ENCODE measurements around the gene PES1.
"Not testable (repeated sequence)": the region's sequence is repeated elsewhere in the genome, so short reads cannot be mapped to it uniquely, and the experiment has no call there.

The PES1 gene

GRCh38 chr22:30573594-30574094, 18.1 kb downstream of the PES1 start:
- no peak overlapping the region for H3K27ac ChIP-seq (ENCODE audit: low read depth, low read length)
- no peak overlapping the region for H3K9ac ChIP-seq (ENCODE audit: low read length)
- H3K9me3 ChIP-seq (ENCODE audit: low read length) = no peaks in the 10 kb centered on the region
- no peaks in the 10 kb centered on the region for H3K4me1 ChIP-seq (ENCODE audit: insufficient read depth, low read length)
- H3K36me3 ChIP-seq (ENCODE audit: insufficient read depth, low read length) = peaks cover 31% of the 10 kb centered on the region
- no peak overlapping the region for H3K4me3 ChIP-seq (ENCODE audit: low read depth in 1 of 2, low read length in 2 of 2)
- peaks cover 0 to 4% of the 10 kb centered on the region in 2 donors for H3K27me3 ChIP-seq (ENCODE audit: control insufficient read depth in 1 of 2, insufficient read depth in 2 of 2, low read length in 2 of 2)

- H3K36me3 ChIP-seq (ENCODE audit: insufficient read depth, low read length) = peaks cover 24% of the 10 kb centered on the region
- H3K9ac ChIP-seq (ENCODE audit: low read length) = no peak overlapping the region
- no peaks in the 10 kb centered on the region for H3K4me1 ChIP-seq (ENCODE audit: insufficient read depth, low read length)
- H3K27me3 ChIP-seq (ENCODE audit: control insufficient read depth in 1 of 2, insufficient read depth in 2 of 2, low read length in 2 of 2) = peaks cover 0 to 4% of the 10 kb centered on the region in 2 donors
- no peaks in the 10 kb centered on the region for H3K9me3 ChIP-seq (ENCODE audit: low read length)
- no peak overlapping the region for H3K27ac ChIP-seq (ENCODE audit: low read depth, low read length)
- no peak overlapping the region for H3K4me3 ChIP-seq (ENCODE audit: low read depth in 1 of 2, low read length in 2 of 2)
These were observed 18.7 kb downstream of the PES1 start for GRCh38 chr22:30572840-30573593.

GRCh38 chr22:30572210-30572609, 19.5 kb downstream of the PES1 start:
- Histone ChIP-seq H3K9me3 (ENCODE audit: low read length) (no peaks in the 10 kb centered on the region), H3K4me3 (ENCODE audit: low read depth in 1 of 2, low read length in 2 of 2) (no peak overlapping the region), H3K4me1 (ENCODE audit: insufficient read depth, low read length) (no peaks in the 10 kb centered on the region), H3K27me3 (ENCODE audit: control insufficient read depth in 1 of 2, insufficient read depth in 2 of 2, low read length in 2 of 2) (peaks cover 0 to 4% of the 10 kb centered on the region in 2 donors), H3K36me3 (ENCODE audit: insufficient read depth, low read length) (peaks cover 16% of the 10 kb centered on the region), H3K27ac (ENCODE audit: low read depth, low read length) (no peak overlapping the region), H3K9ac (ENCODE audit: low read length) (no peak overlapping the region)

GRCh38 chr22:30569674-30570202, 22.0 kb downstream of the PES1 start:
- no peak overlapping the region for H3K9ac ChIP-seq (ENCODE audit: low read length)
- no peaks in the 10 kb centered on the region for H3K9me3 ChIP-seq (ENCODE audit: low read length)
- H3K36me3 ChIP-seq (ENCODE audit: insufficient read depth, low read length) = no peaks in the 10 kb centered on the region
- H3K4me3 ChIP-seq (ENCODE audit: low read depth in 1 of 2, low read length in 2 of 2) = no peak overlapping the region
- H3K4me1 ChIP-seq (ENCODE audit: insufficient read depth, low read length) = no peaks in the 10 kb centered on the region
- H3K27ac ChIP-seq (ENCODE audit: low read depth, low read length) = no peak overlapping the region
- peaks cover 0 to 4% of the 10 kb centered on the region in 2 donors for H3K27me3 ChIP-seq (ENCODE audit: control insufficient read depth in 1 of 2, insufficient read depth in 2 of 2, low read length in 2 of 2)

- Histone ChIP-seq H3K36me3 (ENCODE audit: insufficient read depth, low read length) (no peaks in the 10 kb centered on the region), H3K9ac (ENCODE audit: low read length) (no peak overlapping the region), H3K4me3 (ENCODE audit: low read depth in 1 of 2, low read length in 2 of 2) (no peak overlapping the region)
These were observed 23.4 kb downstream of the PES1 start for GRCh38 chr22:30568137-30568805.

GRCh38 chr22:30567277-30567676, 24.4 kb downstream of the PES1 start:
- not testable (repeated sequence) for H3K4me1 ChIP-seq (ENCODE audit: insufficient read depth, low read length); H3K27ac ChIP-seq (ENCODE audit: low read depth, low read length); H3K9ac ChIP-seq (ENCODE audit: low read length); H3K36me3 ChIP-seq (ENCODE audit: insufficient read depth, low read length); H3K9me3 ChIP-seq (ENCODE audit: low read length); H3K4me3 ChIP-seq (ENCODE audit: low read depth in 1 of 2, low read length in 2 of 2); H3K27me3 ChIP-seq (ENCODE audit: control insufficient read depth in 1 of 2, insufficient read depth in 2 of 2, low read length in 2 of 2)

More at GRCh38 chr22:30568137-30568805, 23.4 kb downstream of the PES1 start:
- no peak overlapping the region for H3K27ac ChIP-seq (ENCODE audit: low read depth, low read length)
- no peaks in the 10 kb centered on the region for H3K4me1 ChIP-seq (ENCODE audit: insufficient read depth, low read length)
- H3K9me3 ChIP-seq (ENCODE audit: low read length) = no peaks in the 10 kb centered on the region
- peaks cover 0 to 3% of the 10 kb centered on the region in 2 donors for H3K27me3 ChIP-seq (ENCODE audit: control insufficient read depth in 1 of 2, insufficient read depth in 2 of 2, low read length in 2 of 2)

- H3K9me3 ChIP-seq (ENCODE audit: low read length) = no peaks in the 10 kb centered on the region
- no peak overlapping the region for H3K27ac ChIP-seq (ENCODE audit: low read depth, low read length)
- H3K4me1 ChIP-seq (ENCODE audit: insufficient read depth, low read length) = no peaks in the 10 kb centered on the region
- no peak overlapping the region for H3K4me3 ChIP-seq (ENCODE audit: low read depth in 1 of 2, low read length in 2 of 2)
- H3K9ac ChIP-seq (ENCODE audit: low read length) = no peak overlapping the region
- H3K27me3 ChIP-seq (ENCODE audit: control insufficient read depth in 1 of 2, insufficient read depth in 2 of 2, low read length in 2 of 2) = peaks cover 0 to 8% of the 10 kb centered on the region in 2 donors
- H3K36me3 ChIP-seq (ENCODE audit: insufficient read depth, low read length) = no peaks in the 10 kb centered on the region
These were observed 25.6 kb downstream of the PES1 start for GRCh38 chr22:30566125-30566524.

GRCh38 chr22:30565341-30565740, 26.4 kb downstream of the PES1 start:
- Histone ChIP-seq H3K36me3 (ENCODE audit: insufficient read depth, low read length) (no peaks in the 10 kb centered on the region), H3K4me1 (ENCODE audit: insufficient read depth, low read length) (no peaks in the 10 kb centered on the region), H3K9me3 (ENCODE audit: low read length) (no peaks in the 10 kb centered on the region), H3K9ac (ENCODE audit: low read length) (no peak overlapping the region), H3K27ac (ENCODE audit: low read depth, low read length) (no peak overlapping the region), H3K27me3 (ENCODE audit: control insufficient read depth in 1 of 2, insufficient read depth in 2 of 2, low read length in 2 of 2) (peaks cover 0 to 8% of the 10 kb centered on the region in 2 donors), H3K4me3 (ENCODE audit: low read depth in 1 of 2, low read length in 2 of 2) (no peak overlapping the region)

- Histone ChIP-seq H3K27me3 (ENCODE audit: control insufficient read depth in 1 of 2, insufficient read depth in 2 of 2, low read length in 2 of 2) (peaks cover 0 to 8% of the 10 kb centered on the region in 2 donors), H3K27ac (ENCODE audit: low read depth, low read length) (no peak overlapping the region), H3K4me3 (ENCODE audit: low read depth in 1 of 2, low read length in 2 of 2) (no peak overlapping the region), H3K36me3 (ENCODE audit: insufficient read depth, low read length) (no peaks in the 10 kb centered on the region), H3K9ac (ENCODE audit: low read length) (no peak overlapping the region), H3K4me1 (ENCODE audit: insufficient read depth, low read length) (no peaks in the 10 kb centered on the region), H3K9me3 (ENCODE audit: low read length) (no peaks in the 10 kb centered on the region)
These were observed 27.0 kb downstream of the PES1 start for GRCh38 chr22:30564761-30565119.

GRCh38 chr22:30564045-30564760, 27.5 kb downstream of the PES1 start:
- Histone ChIP-seq H3K9ac (ENCODE audit: low read length) (no peak overlapping the region), H3K4me3 (ENCODE audit: low read depth in 1 of 2, low read length in 2 of 2) (no peak overlapping the region), H3K36me3 (ENCODE audit: insufficient read depth, low read length) (no peaks in the 10 kb centered on the region), H3K27me3 (ENCODE audit: control insufficient read depth in 1 of 2, insufficient read depth in 2 of 2, low read length in 2 of 2) (peaks cover 0 to 8% of the 10 kb centered on the region in 2 donors), H3K9me3 (ENCODE audit: low read length) (no peaks in the 10 kb centered on the region), H3K4me1 (ENCODE audit: insufficient read depth, low read length) (no peaks in the 10 kb centered on the region), H3K27ac (ENCODE audit: low read depth, low read length) (no peak overlapping the region)

GRCh38 chr22:30562366-30562765, 29.3 kb downstream of the PES1 start:
- Histone ChIP-seq H3K9ac (ENCODE audit: low read length) (no peak overlapping the region), H3K27ac (ENCODE audit: low read depth, low read length) (no peak overlapping the region), H3K27me3 (ENCODE audit: control insufficient read depth in 1 of 2, insufficient read depth in 2 of 2, low read length in 2 of 2) (peaks cover 0 to 8% of the 10 kb centered on the region in 2 donors), H3K36me3 (ENCODE audit: insufficient read depth, low read length) (no peaks in the 10 kb centered on the region), H3K4me1 (ENCODE audit: insufficient read depth, low read length) (no peaks in the 10 kb centered on the region), H3K9me3 (ENCODE audit: low read length) (no peaks in the 10 kb centered on the region), H3K4me3 (ENCODE audit: low read depth in 1 of 2, low read length in 2 of 2) (no peak overlapping the region)

All from muscle layer of colon (tissue), 2 donors.